Prostate gland (tissue), 2 donors: ENCODE results near the gene AFDN. TPM values are rescaled to one million over a fixed set of nuclear protein-coding genes. Genes with fewer than 3 reads are reported as not detected.

ENCODE experiments used
- DNase-seq: peaks from one replicate; pipeline ENCODE4 v3.0.0-alpha.2; 2019; ENCODE audit warnings: low spot score
- H3K27ac ChIP-seq, 2 donors: fragments of 200-600 bp; sonication (generic); 2 replicates each; pipeline ENCODE4 v1.5.1; 2017 to 2019
- H3K27me3 ChIP-seq: fragments of 200-600 bp; sonication (generic); replicated peaks from 2 replicates; pipeline ENCODE4 v1.5.1; 2019; ENCODE audit not compliant: insufficient read depth
- H3K36me3 ChIP-seq, 2 donors: fragments of 200-600 bp; sonication (generic); 1 replicate in 1 of 2; 2 replicates in 1 of 2; pipeline versions ENCODE4 v1.5.1 to v1.8.1; 2017 to 2019
- H3K4me1 ChIP-seq: fragments of 200-600 bp; sonication (generic); replicated peaks from 2 replicates; pipeline ENCODE4 v1.5.1; 2019
- H3K4me3 ChIP-seq, 2 donors: fragments of 200-600 bp; sonication (generic); 2 replicates each; pipeline ENCODE4 v1.5.1; 2017 to 2019
- H3K9me3 ChIP-seq: fragments of 200-600 bp; sonication (generic); 2 replicates; pipeline ENCODE4 v1.5.1; 2017
- CTCF ChIP-seq, 4 experiments: fragments of 200-600 bp in 2 of 4; fragments of 450-650 bp in 2 of 4; sonication (generic) in 2 of 4; IDR thresholded peaks; 1 replicate in 3 of 4; 2 replicates in 1 of 4; pipeline ENCODE4 v1.5.1; 2016 to 2019; ENCODE audit warnings: antibody characterized with exemption in 4 of 4, mild to moderate bottlenecking in 2 of 4, moderate library complexity in 2 of 4
- POLR2A ChIP-seq: fragments of 450-650 bp; IDR thresholded peaks from one replicate; pipeline ENCODE4 v1.6.1; 2016; ENCODE audit warnings: antibody characterized with exemption, mild to moderate bottlenecking
- POLR2AphosphoS5 ChIP-seq: sonication (generic); formaldehyde crosslinking; IDR thresholded peaks from one replicate; pipeline ENCODE4 v1.6.1; 2017; ENCODE audit warnings: antibody characterized with exemption
- WGBS: methylation state at CpG from one replicate; pipeline ENCODE4 v1.1.5; 2018; 5-methylcytosine and 5-hydroxymethylcytosine counted together
- intact Hi-C: fragments of 100-400 bp; cut with DNase I; formaldehyde crosslinking; loops from one replicate; pipeline ENCODE4 v1.14.2; 2022
- total RNA-seq, 2 donors: library from RNA; depleted of rRNA; stranded (reverse); fragments of >200 nt; gene quantifications; one replicate each; pipeline ENCODE4 v1.1.0, GENCODE V29; 2016

Gene AFDN
- total RNA-seq, 2 donors from 2014 or later: 171 to 204 TPM

GRCh38 chr6:168012431-168013249 is 185.9 kb downstream of the AFDN start:
- no peak for DNase-seq
- Histone ChIP-seq H3K4me1 (peaks cover 3% of the 10 kb centered on the region), H3K27ac (no peak overlapping the region), H3K36me3 (no peaks in the 10 kb centered on the region), H3K27me3 (no peaks in the 10 kb centered on the region), H3K4me3 (no peak overlapping the region), H3K9me3 (no peaks in the 10 kb centered on the region)
- intact Hi-C loops: no loop called here
- WGBS: 91% methylated on average over 11 of the region's 13 CpGs
- TF ChIP-seq POLR2A: no peak

GRCh38 chr6:168013250-168013915 is 186.7 kb downstream of the AFDN start:
- no peak overlapping the region for H3K27ac ChIP-seq
- H3K4me3 ChIP-seq: no peak overlapping the region
- no peaks in the 10 kb centered on the region for H3K9me3 ChIP-seq
- TF ChIP-seq POLR2AphosphoS5 (no peak), POLR2A (no peak), CTCF (IDR thresholded peaks at IDR 0.05) (no peak)
- peaks cover 3% of the 10 kb centered on the region for H3K4me1 ChIP-seq
- 88% methylated on average over 7 of the region's 7 CpGs for WGBS
- H3K27me3 ChIP-seq: no peaks in the 10 kb centered on the region
- DNase-seq: no peak
- intact Hi-C loops: no loop called here
- no peaks in the 10 kb centered on the region for H3K36me3 ChIP-seq

GRCh38 chr6:168014428-168014827 is 187.7 kb downstream of the AFDN start:
- H3K9me3 ChIP-seq: no peaks in the 10 kb centered on the region
- no peak overlapping the region for H3K4me3 ChIP-seq
- TF ChIP-seq POLR2A (no peak), POLR2AphosphoS5 (no peak), CTCF (IDR thresholded peaks at IDR 0.05) (no peak)
- H3K36me3 ChIP-seq: no peaks in the 10 kb centered on the region
- peaks cover 3% of the 10 kb centered on the region for H3K4me1 ChIP-seq
- intact Hi-C loops: no loop called here
- no peaks in the 10 kb centered on the region for H3K27me3 ChIP-seq
- H3K27ac ChIP-seq: no peak overlapping the region
- no peak for DNase-seq
- WGBS: 18% methylated on average over 6 of the region's 6 CpGs

GRCh38 chr6:168015009-168015408 is 188.3 kb downstream of the AFDN start:
- Histone ChIP-seq H3K4me1 (peaks cover 3% of the 10 kb centered on the region), H3K27ac (no peak overlapping the region), H3K4me3 (no peak overlapping the region), H3K36me3 (no peaks in the 10 kb centered on the region), H3K27me3 (no peaks in the 10 kb centered on the region), H3K9me3 (no peaks in the 10 kb centered on the region)
- intact Hi-C loops: no loop called here
- no peak for DNase-seq
- no peak for TF ChIP-seq POLR2AphosphoS5
- no peak for TF ChIP-seq CTCF (IDR thresholded peaks at IDR 0.05)
- no peak for TF ChIP-seq POLR2A
- 54% methylated on average over 4 of the region's 4 CpGs for WGBS

GRCh38 chr6:168015482-168016175 is 188.9 kb downstream of the AFDN start:
- peak overlapping the region in 1 of 2 donors; percentile 4 for H3K27ac ChIP-seq
- TF ChIP-seq POLR2A (no peak), CTCF (IDR thresholded peaks at IDR 0.05) (no peak), POLR2AphosphoS5 (no peak)
- no peaks in the 10 kb centered on the region for H3K27me3 ChIP-seq
- WGBS: 39% methylated on average over 14 of the region's 14 CpGs
- H3K36me3 ChIP-seq: no peaks in the 10 kb centered on the region
- no peaks in the 10 kb centered on the region for H3K9me3 ChIP-seq
- DNase-seq: no peak
- no peak overlapping the region for H3K4me3 ChIP-seq
- intact Hi-C loops: no loop called here
- H3K4me1 ChIP-seq: peaks cover 3% of the 10 kb centered on the region
